Parathyroid adenoma (tissue), 2 donors: ENCODE results near the gene SCN1B.

Experiments used
- H2AFZ ChIP-seq: fragments of 300-600 bp; sonication (generic); one replicate; pipeline ENCODE4 v1.7.0; 2017; ENCODE audit warnings: antibody characterized with exemption, mild to moderate bottlenecking
- H3K27ac ChIP-seq: fragments of 300-600 bp; sonication (generic); one replicate; pipeline ENCODE4 v1.7.0; 2017
- H3K27me3 ChIP-seq: fragments of 300-600 bp; sonication (generic); one replicate; pipeline ENCODE4 v1.7.0; 2017; ENCODE audit warnings: low read length; ENCODE audit not compliant: control insufficient read depth, insufficient read depth
- H3K36me3 ChIP-seq: fragments of 300-600 bp; sonication (generic); one replicate; pipeline ENCODE4 v1.7.0; 2017; ENCODE audit warnings: low read length; ENCODE audit not compliant: control insufficient read depth, insufficient read depth
- H3K4me1 ChIP-seq: fragments of 300-600 bp; sonication (generic); one replicate; pipeline ENCODE4 v1.7.0; 2017; ENCODE audit warnings: control low read depth
- H3K4me2 ChIP-seq: fragments of 300-600 bp; sonication (generic); one replicate; pipeline ENCODE4 v1.7.0; 2017; ENCODE audit warnings: low read length
- H3K4me3 ChIP-seq: fragments of 300-600 bp; sonication (generic); one replicate; pipeline ENCODE4 v1.7.0; 2017; ENCODE audit warnings: low read depth, low read length
- H3K79me2 ChIP-seq: fragments of 300-600 bp; sonication (generic); one replicate; pipeline ENCODE4 v1.7.0; 2017; ENCODE audit warnings: control low read depth
- H3K9ac ChIP-seq: fragments of 300-600 bp; sonication (generic); one replicate; pipeline ENCODE4 v1.7.0; 2017; ENCODE audit warnings: mild to moderate bottlenecking
- H3K9me3 ChIP-seq: fragments of 300-600 bp; sonication (generic); one replicate; pipeline ENCODE4 v1.7.0; 2017; ENCODE audit warnings: low read length; ENCODE audit not compliant: control insufficient read depth
- CTCF ChIP-seq: fragments of 300-600 bp; sonication (generic); IDR thresholded peaks from one replicate; pipeline ENCODE4 v1.7.0; 2017; ENCODE audit warnings: antibody characterized with exemption, mild to moderate bottlenecking
- donor health status: primary hyperparathyroidism.

Gene SCN1B

GRCh38 chr19:35034005-35034502, 3.8 kb downstream of the SCN1B start:
- peaks cover 15% of the 10 kb centered on the region for H3K79me2 ChIP-seq
- peaks cover 14% of the 10 kb centered on the region for H3K4me1 ChIP-seq
- H3K36me3 ChIP-seq, result no peaks in the 10 kb centered on the region
- H3K9me3 ChIP-seq, result no peaks in the 10 kb centered on the region
- no peaks in the 10 kb centered on the region for H3K27me3 ChIP-seq
- no peak overlapping the region for H3K9ac ChIP-seq
- no peak overlapping the region for H2AFZ ChIP-seq
- no peak overlapping the region for H3K27ac ChIP-seq
- no peak overlapping the region for H3K4me3 ChIP-seq
- no peak overlapping the region for H3K4me2 ChIP-seq
- TF ChIP-seq CTCF, result no peak

- H3K4me3 ChIP-seq, result no peak overlapping the region
- no peaks in the 10 kb centered on the region for H3K27me3 ChIP-seq
- TF ChIP-seq CTCF, result no peak
- peaks cover 12% of the 10 kb centered on the region for H3K4me1 ChIP-seq
- H3K4me2 ChIP-seq, result no peak overlapping the region
- no peak overlapping the region for H3K9ac ChIP-seq
- H3K36me3 ChIP-seq, result no peaks in the 10 kb centered on the region
- no peak overlapping the region for H2AFZ ChIP-seq
- H3K79me2 ChIP-seq, result peaks cover 16% of the 10 kb centered on the region
- no peak overlapping the region for H3K27ac ChIP-seq
- no peaks in the 10 kb centered on the region for H3K9me3 ChIP-seq
Observed at GRCh38 chr19:35034588-35035382, 4.5 kb downstream of the SCN1B start.

- peaks cover 21% of the 10 kb centered on the region for H3K4me1 ChIP-seq
- H3K27ac ChIP-seq, result peak overlapping the region; percentile 42
- H3K4me2 ChIP-seq, result no peak overlapping the region
- H2AFZ ChIP-seq, result no peak overlapping the region
- no peak for TF ChIP-seq CTCF
- H3K9ac ChIP-seq, result no peak overlapping the region
- H3K27me3 ChIP-seq, result no peaks in the 10 kb centered on the region
- no peak overlapping the region for H3K4me3 ChIP-seq
- H3K79me2 ChIP-seq, result peaks cover 9% of the 10 kb centered on the region
- H3K36me3 ChIP-seq, result no peaks in the 10 kb centered on the region
- H3K9me3 ChIP-seq, result no peaks in the 10 kb centered on the region
Observed at GRCh38 chr19:35037716-35038622, 7.7 kb downstream of the SCN1B start.

- Histone ChIP-seq H3K9ac (no peak overlapping the region), H3K27ac (peak overlapping the region; percentile 42), H3K4me1 (peaks cover 26% of the 10 kb centered on the region), H3K4me3 (no peak overlapping the region), H3K79me2 (peaks cover 5% of the 10 kb centered on the region), H3K9me3 (no peaks in the 10 kb centered on the region), H2AFZ (no peak overlapping the region), H3K36me3 (no peaks in the 10 kb centered on the region), H3K27me3 (no peaks in the 10 kb centered on the region), H3K4me2 (no peak overlapping the region)
- no peak for TF ChIP-seq CTCF
Observed at GRCh38 chr19:35038623-35039512, 8.6 kb downstream of the SCN1B start.
